Activated CD4-positive, alpha-beta T cell treated with anti-CD3 and anti-CD28 coated beads, Interleukin-2, amount 10 ng/mL, durations not matched to agents 7 days and 5 days (primary cell): Measurements from ENCODE around the gene CCDC178. TPM values are rescaled to one million over a fixed set of nuclear protein-coding genes. Genes with fewer than 3 reads are reported as not detected.

Source experiments
- CTCF ChIA-PET: fragments of 350-600 bp; sonication (Branson Sonifier 250); formaldehyde crosslinking; loops from one replicate; lab custom pipeline; 2021; ENCODE audit warnings: antibody characterized with exemption; lab: Charles Lee
- POLR2A ChIA-PET: fragments of 350-600 bp; sonication (Branson Sonifier 250); formaldehyde crosslinking; loops from one replicate; lab custom pipeline; 2021; ENCODE audit warnings: antibody characterized with exemption; lab: Charles Lee
- DNase-seq: peaks from one replicate; pipeline ENCODE4 v3.0.0-alpha.2; 2020
- H3K27ac Mint-ChIP-seq: one replicate; pipeline ENCODE4 v1.8.0; 2021; ENCODE audit warnings: mild to moderate bottlenecking, moderate library complexity, mixed read lengths
- H3K27me3 Mint-ChIP-seq: one replicate; pipeline ENCODE4 v1.8.0; 2021; ENCODE audit warnings: mixed read lengths
- H3K36me3 Mint-ChIP-seq: one replicate; pipeline ENCODE4 v1.8.0; 2021; ENCODE audit warnings: low read depth, mixed read lengths
- H3K4me1 Mint-ChIP-seq: one replicate; pipeline ENCODE4 v1.8.0; 2021; ENCODE audit warnings: mixed read lengths
- H3K4me3 Mint-ChIP-seq: one replicate; pipeline ENCODE4 v1.8.0; 2021; ENCODE audit warnings: mild to moderate bottlenecking, moderate library complexity, mixed read lengths
- H3K9me3 Mint-ChIP-seq: one replicate; pipeline ENCODE4 v1.8.0; 2021; ENCODE audit warnings: mixed read lengths
- total RNA-seq, 2 experiments: library from RNA; stranded (reverse); gene quantifications; one replicate each; pipeline ENCODE4 v1.2.3, GENCODE V29; 2021

Gene CCDC178
- total RNA-seq, 2 experiments from 2014 or later = not detected

DNA sequence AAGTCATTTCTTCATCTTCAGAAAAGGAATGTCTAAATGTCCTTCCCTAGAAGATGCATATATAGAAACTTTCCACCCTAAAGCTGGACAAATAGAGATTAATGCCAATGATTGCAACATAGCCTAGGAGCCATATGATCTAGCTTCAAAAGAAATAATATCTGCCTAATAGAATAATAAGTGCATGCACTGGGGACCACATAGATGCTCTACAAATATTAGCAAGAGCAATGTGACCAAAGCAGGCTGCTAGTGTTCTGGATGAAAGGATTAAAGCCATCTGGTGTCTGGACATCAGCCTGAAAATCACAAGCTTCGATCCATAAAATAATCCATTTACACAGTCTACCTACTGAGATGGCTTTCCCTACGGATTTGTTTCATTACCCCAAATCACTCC lies 387.6 kb downstream of the CCDC178 start:
- ChIA-PET POLR2A (no interaction called here), CTCF (no interaction called here)
- Mint-ChIP-seq H3K27ac (no peak overlapping the region), H3K4me3 (no peak overlapping the region), H3K27me3 (no peaks in the 10 kb centered on the region), H3K36me3 (no peaks in the 10 kb centered on the region), H3K4me1 (no peaks in the 10 kb centered on the region), H3K9me3 (peaks cover 4% of the 10 kb centered on the region)
- DNase-seq = no peak

DNA sequence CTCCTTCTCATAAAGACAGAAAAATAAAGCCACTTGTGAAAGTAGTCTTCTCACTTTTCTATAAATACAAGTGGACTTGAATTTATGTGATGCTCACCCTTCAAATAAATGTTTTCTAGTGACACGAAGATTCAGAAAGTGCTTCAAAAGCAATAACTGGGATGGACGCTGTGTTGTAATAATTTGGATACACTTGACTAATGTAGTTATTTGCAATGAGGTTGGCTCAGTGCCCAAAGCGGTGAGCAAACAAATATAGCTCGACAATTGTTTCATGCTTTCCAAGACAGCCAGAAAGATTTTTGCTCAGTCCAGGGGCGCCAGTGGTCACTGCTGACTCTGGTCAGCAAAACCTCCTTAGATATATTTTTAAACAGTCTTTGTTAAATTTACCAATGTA lies 389.1 kb downstream of the CCDC178 start:
- no peak overlapping the region for H3K27ac Mint-ChIP-seq
- DNase-seq = no peak
- ChIA-PET POLR2A (no interaction called here), CTCF (no interaction called here)
- no peaks in the 10 kb centered on the region for H3K4me1 Mint-ChIP-seq
- no peaks in the 10 kb centered on the region for H3K27me3 Mint-ChIP-seq
- peaks cover 4% of the 10 kb centered on the region for H3K9me3 Mint-ChIP-seq
- no peak overlapping the region for H3K4me3 Mint-ChIP-seq
- no peaks in the 10 kb centered on the region for H3K36me3 Mint-ChIP-seq

DNA sequence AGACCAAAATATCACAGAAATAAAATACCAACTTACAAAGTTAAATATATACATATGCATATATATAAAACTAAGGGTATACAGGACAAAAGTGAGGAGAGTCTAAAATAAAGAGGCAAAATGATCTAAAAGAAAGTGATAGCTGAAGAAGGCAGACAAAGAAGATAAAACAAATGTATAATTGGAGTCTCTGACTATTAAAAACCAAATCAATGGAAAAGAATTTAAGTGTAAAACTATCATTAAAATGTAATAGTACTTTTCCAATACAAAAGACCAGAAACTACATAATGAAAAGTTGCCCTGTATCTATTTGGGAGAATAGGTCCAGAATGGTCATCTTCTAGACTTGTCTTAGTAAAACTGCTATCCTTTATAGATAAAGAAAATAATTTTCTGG lies 400.3 kb downstream of the CCDC178 start:
- Mint-ChIP-seq H3K36me3 (no peaks in the 10 kb centered on the region), H3K4me3 (no peak overlapping the region)
- CTCF ChIA-PET = no interaction called here

DNA sequence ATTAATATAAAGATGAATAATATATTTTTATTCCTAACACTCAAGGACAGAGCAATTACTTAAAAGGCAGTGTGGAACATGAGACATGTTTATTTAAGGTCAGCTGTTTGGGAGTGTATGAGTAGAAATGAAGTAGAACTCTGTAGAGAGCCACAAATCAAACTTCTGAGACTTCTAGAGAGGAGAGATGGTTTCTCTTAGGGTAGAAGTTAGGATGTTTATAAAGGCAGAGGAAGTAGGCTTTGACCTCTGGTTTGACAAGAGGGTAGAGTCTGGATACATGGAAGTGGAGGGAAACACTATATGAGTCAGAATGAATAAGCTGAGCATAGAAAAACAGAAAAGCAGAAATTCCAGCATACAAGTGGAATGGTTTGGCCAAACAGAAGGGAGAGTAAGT lies 405.6 kb downstream of the CCDC178 start:
- DNase-seq = no peak
- no peaks in the 10 kb centered on the region for H3K4me1 Mint-ChIP-seq
- H3K36me3 Mint-ChIP-seq = no peaks in the 10 kb centered on the region
- ChIA-PET CTCF (no interaction called here), POLR2A (no interaction called here)
- no peak overlapping the region for H3K27ac Mint-ChIP-seq
- H3K27me3 Mint-ChIP-seq = no peaks in the 10 kb centered on the region
- H3K9me3 Mint-ChIP-seq = no peaks in the 10 kb centered on the region
- no peak overlapping the region for H3K4me3 Mint-ChIP-seq

More for the DNA sequence above, 400.3 kb downstream of the CCDC178 start:
- no peak for DNase-seq
- no peak overlapping the region for H3K27ac Mint-ChIP-seq
- no peaks in the 10 kb centered on the region for H3K27me3 Mint-ChIP-seq
- H3K4me1 Mint-ChIP-seq = no peaks in the 10 kb centered on the region
- POLR2A ChIA-PET = no interaction called here
- H3K9me3 Mint-ChIP-seq = peaks cover 5% of the 10 kb centered on the region

DNA sequence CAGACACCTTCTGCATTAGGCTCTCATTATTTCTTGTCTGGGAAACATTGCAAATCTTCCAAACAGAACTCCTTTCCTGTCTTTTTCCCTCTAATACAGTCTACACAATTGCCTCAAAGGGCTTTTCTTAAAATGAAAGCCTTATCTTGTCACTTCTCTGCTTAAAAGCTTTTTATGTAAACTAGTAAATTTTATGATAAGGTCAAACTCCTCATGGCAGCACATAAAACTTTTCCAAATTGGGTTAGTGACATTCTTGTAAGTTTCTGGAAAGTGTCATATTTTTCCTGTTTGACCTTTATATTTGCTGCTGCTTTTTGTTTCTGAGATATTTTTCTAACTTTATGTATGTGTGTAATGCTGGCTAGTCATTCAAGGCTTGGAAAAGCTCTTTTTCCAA lies 406.3 kb downstream of the CCDC178 start:
- CTCF ChIA-PET = no interaction called here
- no peak for DNase-seq
- H3K9me3 Mint-ChIP-seq = no peaks in the 10 kb centered on the region
- H3K27ac Mint-ChIP-seq = no peak overlapping the region
- H3K27me3 Mint-ChIP-seq = no peaks in the 10 kb centered on the region
- POLR2A ChIA-PET = no interaction called here
- no peaks in the 10 kb centered on the region for H3K36me3 Mint-ChIP-seq
- H3K4me3 Mint-ChIP-seq = no peak overlapping the region
- no peaks in the 10 kb centered on the region for H3K4me1 Mint-ChIP-seq

DNA sequence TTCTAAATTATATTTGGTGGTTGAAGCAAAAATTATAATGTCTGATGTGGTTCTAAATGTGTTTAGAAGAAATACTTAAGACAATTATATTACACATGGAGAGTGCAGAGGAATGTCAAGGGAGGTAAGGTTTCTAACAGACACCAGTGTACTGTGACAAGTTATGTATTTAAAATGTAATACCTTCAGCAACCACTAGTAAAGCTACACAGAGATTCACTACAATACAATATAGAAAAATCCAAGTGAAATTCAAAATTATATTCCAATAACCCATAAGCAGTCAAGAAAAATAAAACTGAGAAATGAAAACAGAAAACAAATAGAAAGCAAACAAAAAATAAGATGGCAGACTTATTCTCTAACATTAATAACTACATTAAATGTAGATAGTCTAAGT lies 418.2 kb downstream of the CCDC178 start:
- Mint-ChIP-seq H3K27me3 (no peaks in the 10 kb centered on the region), H3K4me1 (no peaks in the 10 kb centered on the region), H3K27ac (no peak overlapping the region), H3K9me3 (no peaks in the 10 kb centered on the region), H3K4me3 (no peak overlapping the region), H3K36me3 (no peaks in the 10 kb centered on the region)
- no peak for DNase-seq
- POLR2A ChIA-PET = no interaction called here
- CTCF ChIA-PET = no interaction called here

DNA sequence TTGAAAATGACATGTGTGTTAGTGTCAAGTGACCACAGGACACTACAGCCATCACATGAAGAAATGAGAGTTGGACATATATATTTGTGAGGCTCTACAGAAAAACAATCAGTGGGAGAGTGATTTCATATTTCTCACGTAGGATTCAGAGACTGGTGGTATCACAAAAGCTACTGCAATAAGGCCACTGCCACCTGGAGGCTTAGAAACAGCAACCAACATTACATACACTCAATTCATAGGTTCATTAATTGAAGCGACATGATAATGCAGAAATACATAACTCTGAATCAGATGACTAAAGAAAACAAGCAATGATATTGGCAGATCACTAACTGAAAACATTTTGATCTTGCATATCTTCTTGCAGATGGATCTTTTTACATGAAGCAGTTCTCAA lies 419.6 kb downstream of the CCDC178 start:
- H3K27me3 Mint-ChIP-seq = no peaks in the 10 kb centered on the region
- no peak overlapping the region for H3K4me3 Mint-ChIP-seq
- H3K27ac Mint-ChIP-seq = no peak overlapping the region
- H3K9me3 Mint-ChIP-seq = no peaks in the 10 kb centered on the region
- H3K36me3 Mint-ChIP-seq = no peaks in the 10 kb centered on the region
- no peaks in the 10 kb centered on the region for H3K4me1 Mint-ChIP-seq
- ChIA-PET CTCF (no interaction called here), POLR2A (no interaction called here)
- no peak for DNase-seq

DNA sequence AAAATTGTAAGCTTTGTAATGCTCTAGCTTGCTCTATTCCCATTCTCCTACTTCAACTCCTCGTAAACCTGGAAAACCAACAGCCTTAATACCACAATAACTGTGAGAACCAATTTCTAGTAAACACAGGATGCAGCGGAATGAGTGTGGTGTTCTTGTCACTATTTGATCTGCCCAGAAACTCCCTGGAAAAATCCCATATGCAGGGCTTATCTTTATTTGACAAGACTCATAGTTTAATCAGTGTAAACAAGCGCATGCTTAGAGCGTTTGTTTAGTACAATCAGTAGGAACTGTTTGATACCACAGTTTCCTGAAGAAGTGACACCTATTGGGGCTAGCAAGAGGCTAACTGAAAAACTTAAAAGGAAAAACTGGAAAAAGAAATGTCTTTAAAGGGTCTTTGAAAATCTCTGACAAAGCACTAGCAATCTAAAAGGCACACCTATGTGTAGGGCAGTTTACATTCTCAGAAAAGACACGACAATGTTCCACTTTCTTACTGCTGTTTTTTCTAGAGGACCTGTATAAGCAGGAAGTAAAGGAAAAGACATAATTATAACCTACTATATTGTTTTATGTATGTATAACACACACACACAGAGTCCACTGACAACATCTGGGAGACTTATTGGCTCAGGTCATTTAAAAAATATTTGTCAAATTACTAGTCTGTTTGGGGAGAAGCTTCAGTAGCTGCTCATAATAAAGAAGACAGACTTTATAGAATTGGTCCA lies 426.3 kb downstream of the CCDC178 start:
- Mint-ChIP-seq H3K4me1 (no peaks in the 10 kb centered on the region), H3K27ac (no peak overlapping the region), H3K9me3 (peaks cover 7% of the 10 kb centered on the region), H3K27me3 (no peaks in the 10 kb centered on the region), H3K36me3 (no peaks in the 10 kb centered on the region), H3K4me3 (no peak overlapping the region)
- ChIA-PET POLR2A (no interaction called here), CTCF (no interaction called here)
- no peak for DNase-seq

DNA sequence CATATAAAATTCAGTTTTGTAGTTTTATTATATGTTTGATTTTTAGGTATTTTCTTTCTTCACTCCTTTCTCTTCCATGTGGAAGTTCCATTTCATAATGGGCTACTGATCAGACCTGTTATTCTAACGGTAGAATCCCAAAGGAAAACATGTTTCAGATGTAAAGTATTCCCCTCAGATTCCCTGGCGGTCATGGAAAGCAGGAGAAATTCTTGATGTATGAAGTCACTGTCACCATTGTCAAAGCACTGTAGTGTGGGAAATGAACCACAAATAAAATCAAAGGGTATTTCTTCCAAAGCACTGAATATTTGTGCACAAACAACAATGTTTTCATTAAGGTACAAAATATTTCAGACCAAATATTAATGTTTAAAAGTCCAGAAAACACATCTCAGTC lies 430.4 kb downstream of the CCDC178 start:
- Mint-ChIP-seq H3K36me3 (no peaks in the 10 kb centered on the region), H3K27ac (no peak overlapping the region), H3K9me3 (peaks cover 7% of the 10 kb centered on the region), H3K4me1 (no peaks in the 10 kb centered on the region), H3K4me3 (no peak overlapping the region), H3K27me3 (no peaks in the 10 kb centered on the region)
- POLR2A ChIA-PET = no interaction called here
- CTCF ChIA-PET = no interaction called here
- DNase-seq = no peak

DNA sequence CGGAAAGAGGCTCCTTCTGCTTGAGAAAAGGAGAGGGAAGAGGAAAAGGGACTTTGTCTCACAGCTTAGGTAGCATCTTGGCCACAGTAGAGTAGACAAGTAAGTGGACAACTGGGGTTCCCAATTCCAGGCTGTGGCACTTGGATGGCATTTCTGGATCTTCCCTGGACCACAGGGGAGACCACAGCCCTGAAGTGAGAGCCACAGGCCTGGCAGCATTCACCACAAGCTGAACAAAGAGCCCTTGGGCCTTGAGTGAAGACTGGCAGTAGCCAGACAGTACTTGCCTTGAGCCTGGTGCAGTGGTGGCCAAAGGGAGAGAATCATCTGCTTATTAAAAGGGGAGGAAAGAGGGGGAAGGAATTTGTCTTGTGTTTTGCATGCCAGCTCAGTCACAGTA lies 441.6 kb downstream of the CCDC178 start:
- Mint-ChIP-seq H3K4me1 (no peaks in the 10 kb centered on the region), H3K4me3 (no peak overlapping the region), H3K36me3 (no peaks in the 10 kb centered on the region), H3K9me3 (no peaks in the 10 kb centered on the region), H3K27ac (no peak overlapping the region), H3K27me3 (no peaks in the 10 kb centered on the region)
- ChIA-PET POLR2A (no interaction called here), CTCF (no interaction called here)
- no peak for DNase-seq

DNA sequence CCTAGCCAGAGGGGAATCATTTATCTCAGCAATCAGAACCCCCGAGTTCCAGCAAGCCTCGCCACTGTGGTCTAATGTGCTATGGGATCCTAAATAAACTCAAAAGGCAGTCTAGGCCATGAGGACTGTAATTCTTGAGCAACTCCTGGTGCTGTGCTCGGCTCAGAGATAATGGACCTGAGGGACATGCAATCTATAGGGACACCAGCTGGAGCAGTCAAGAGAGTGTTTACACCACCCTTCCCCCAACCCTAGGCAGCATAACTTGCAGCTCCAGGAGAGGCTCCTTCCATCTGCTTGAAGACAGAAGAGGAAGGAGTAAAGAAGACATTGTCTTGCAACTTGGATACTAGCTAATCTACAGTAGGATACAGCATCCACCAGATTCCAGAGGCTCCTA lies 442.2 kb downstream of the CCDC178 start:
- ChIA-PET CTCF (no interaction called here), POLR2A (no interaction called here)
- Mint-ChIP-seq H3K4me3 (no peak overlapping the region), H3K4me1 (no peaks in the 10 kb centered on the region), H3K9me3 (no peaks in the 10 kb centered on the region), H3K27me3 (no peaks in the 10 kb centered on the region), H3K36me3 (no peaks in the 10 kb centered on the region), H3K27ac (no peak overlapping the region)
- DNase-seq = no peak

DNA sequence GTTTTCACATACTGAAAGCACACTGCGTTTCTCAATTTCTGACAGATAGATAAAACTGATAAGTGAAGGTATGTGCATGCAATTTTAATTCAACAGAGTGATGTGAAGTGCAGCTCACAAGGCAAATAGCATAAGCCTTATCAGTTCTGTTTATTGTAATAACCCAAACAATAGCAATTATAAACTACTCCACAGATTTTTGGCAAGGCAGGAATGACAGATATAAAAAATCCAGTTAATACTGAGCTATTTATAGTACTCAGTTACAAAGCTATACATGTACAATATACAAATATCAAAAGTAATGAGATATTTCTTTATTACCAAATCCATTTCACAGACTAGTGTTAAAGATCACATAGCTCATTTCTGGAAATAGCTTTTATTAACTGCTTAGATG lies 456.8 kb downstream of the CCDC178 start:
- Mint-ChIP-seq H3K27ac (no peak overlapping the region), H3K27me3 (no peaks in the 10 kb centered on the region), H3K4me1 (no peaks in the 10 kb centered on the region), H3K4me3 (no peak overlapping the region), H3K9me3 (no peaks in the 10 kb centered on the region), H3K36me3 (no peaks in the 10 kb centered on the region)
- DNase-seq = no peak
- POLR2A ChIA-PET = no interaction called here
- CTCF ChIA-PET = no interaction called here

DNA sequence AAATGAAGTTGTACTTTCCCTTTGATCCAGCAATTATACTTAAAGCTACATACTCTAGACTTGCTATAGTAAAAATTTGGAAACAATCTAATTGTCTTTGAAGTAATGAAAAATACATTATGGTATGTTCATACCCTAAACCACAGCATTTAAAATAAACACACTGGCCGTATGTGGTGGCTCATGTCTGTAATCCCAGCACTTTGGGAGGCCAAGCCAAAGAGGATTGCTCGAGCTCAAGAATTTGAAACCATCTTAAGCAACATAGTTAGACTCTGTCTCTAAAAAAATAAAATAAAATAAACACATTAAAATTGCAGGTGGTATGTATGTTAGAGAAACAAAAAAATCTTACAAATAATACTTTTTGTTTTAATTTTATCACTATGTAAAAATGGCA lies 459.6 kb downstream of the CCDC178 start:
- Mint-ChIP-seq H3K27me3 (no peaks in the 10 kb centered on the region), H3K9me3 (no peaks in the 10 kb centered on the region), H3K36me3 (no peaks in the 10 kb centered on the region), H3K27ac (no peak overlapping the region), H3K4me1 (no peaks in the 10 kb centered on the region), H3K4me3 (no peak overlapping the region)
- ChIA-PET CTCF (no interaction called here), POLR2A (no interaction called here)
- DNase-seq = no peak

DNA sequence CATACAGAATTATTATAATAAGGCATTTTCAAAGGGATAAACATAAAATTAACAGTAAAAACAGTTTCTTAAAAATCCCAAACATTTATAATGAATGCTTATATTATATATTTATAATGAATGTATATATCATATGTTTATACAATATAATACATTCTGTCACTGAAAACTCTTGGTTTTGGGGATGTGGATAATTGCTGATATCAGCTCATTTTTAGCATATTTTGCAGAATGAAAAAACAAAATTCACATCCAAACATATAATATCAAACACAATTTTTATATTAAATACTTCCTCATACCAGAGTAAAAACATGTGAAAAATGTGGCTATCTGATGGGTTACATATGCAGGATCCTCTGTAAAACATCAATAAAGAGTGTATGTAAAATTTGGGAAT lies 465.0 kb downstream of the CCDC178 start:
- no peak for DNase-seq
- Mint-ChIP-seq H3K36me3 (no peaks in the 10 kb centered on the region), H3K4me1 (no peaks in the 10 kb centered on the region), H3K27me3 (peaks cover 2% of the 10 kb centered on the region), H3K4me3 (no peak overlapping the region), H3K9me3 (no peaks in the 10 kb centered on the region), H3K27ac (no peak overlapping the region)
- POLR2A ChIA-PET = no interaction called here
- CTCF ChIA-PET = no interaction called here
